Liver (tissue), 9 donors: Measurements from ENCODE around the gene C10orf62. TPM values are rescaled to one million over a fixed set of nuclear protein-coding genes. Genes with fewer than 3 reads are reported as not detected.

Source experiments
- DNase-seq: peaks from one replicate; pipeline ENCODE4 v3.0.0-alpha.2; 2017; ENCODE audit warnings: low spot score
- H3K27ac ChIP-seq, 2 donors: one replicate each; pipeline ENCODE4 v1.7.0; 2013; ENCODE audit warnings: inconsistent platforms in 2 of 2, low read length in 2 of 2, control low read depth in 1 of 2, low read depth in 1 of 2, mild to moderate bottlenecking in 1 of 2
- H3K27me3 ChIP-seq, 4 donors: one replicate each; pipeline versions ENCODE4 v1.6.1 to v1.7.0; 2013; ENCODE audit warnings: low read length in 3 of 4, inconsistent platforms in 1 of 4, mild to moderate bottlenecking in 1 of 4, moderate library complexity in 1 of 4; ENCODE audit not compliant: control insufficient read depth in 4 of 4, insufficient read depth in 4 of 4
- H3K36me3 ChIP-seq, 4 donors: one replicate each; pipeline versions ENCODE4 v1.6.1 to v1.7.0; 2013; ENCODE audit warnings: low read length in 3 of 4, mild to moderate bottlenecking in 3 of 4, low read depth in 1 of 4, moderate library complexity in 1 of 4; ENCODE audit not compliant: control insufficient read depth in 4 of 4, insufficient read depth in 3 of 4
- H3K4me1 ChIP-seq, 4 donors: one replicate each; pipeline versions ENCODE4 v1.6.1 to v1.7.0; 2013; ENCODE audit warnings: low read length in 3 of 4, mild to moderate bottlenecking in 3 of 4, moderate library complexity in 1 of 4; ENCODE audit not compliant: control insufficient read depth in 4 of 4, insufficient read depth in 4 of 4
- H3K4me3 ChIP-seq, 3 donors: one replicate each; pipeline versions ENCODE4 v1.6.1 to v1.7.0; 2013; ENCODE audit warnings: low read length in 3 of 3, control low read depth in 1 of 3, low read depth in 1 of 3, mild to moderate bottlenecking in 1 of 3
- H3K9ac ChIP-seq, 2 donors: one replicate each; pipeline ENCODE4 v1.7.0; 2013; ENCODE audit warnings: low read length in 2 of 2, mild to moderate bottlenecking in 2 of 2, moderate library complexity in 2 of 2, control low read depth in 1 of 2, low read depth in 1 of 2
- H3K9me3 ChIP-seq, 4 donors: one replicate each; pipeline versions ENCODE4 v1.6.1 to v1.7.0; 2013; ENCODE audit warnings: low read length in 3 of 4; ENCODE audit not compliant: control insufficient read depth in 4 of 4
- EGR1 ChIP-seq, 2 donors: IDR thresholded peaks; 2 replicates each; pipeline ENCODE4 v1.6.1; 2016 to 2018; ENCODE audit warnings: antibody characterized with exemption in 2 of 2, low read depth in 2 of 2
- FOXA1 ChIP-seq: IDR thresholded peaks from 2 replicates; pipeline ENCODE4 v1.6.1; 2016; ENCODE audit warnings: antibody characterized with exemption
- FOXA2 ChIP-seq: IDR thresholded peaks from 2 replicates; pipeline ENCODE4 v1.6.1; 2016; ENCODE audit warnings: antibody characterized with exemption
- GABPA ChIP-seq, 2 donors: IDR thresholded peaks in 1 of 2; conservative IDR thresholded peaks in 1 of 2; 2 replicates each; pipeline ENCODE4 v1.6.1; 2016; ENCODE audit warnings: antibody characterized with exemption in 2 of 2, mild to moderate bottlenecking in 1 of 2, moderate library complexity in 1 of 2
- HNF4A ChIP-seq, 2 donors: conservative IDR thresholded peaks; 2 replicates each; pipeline ENCODE4 v1.6.1; 2016; ENCODE audit warnings: antibody characterized with exemption in 2 of 2, mild to moderate bottlenecking in 2 of 2
- HNF4G ChIP-seq: IDR thresholded peaks from 2 replicates; pipeline ENCODE4 v1.6.1; 2016; ENCODE audit warnings: antibody characterized with exemption
- JUND ChIP-seq, 2 donors: IDR thresholded peaks; 2 replicates each; pipeline ENCODE4 v1.6.1; 2016; ENCODE audit warnings: antibody characterized with exemption in 2 of 2
- NR2F2 ChIP-seq: IDR thresholded peaks from 2 replicates; pipeline ENCODE4 v1.6.1; 2016; ENCODE audit warnings: antibody characterized with exemption
- RAD21 ChIP-seq, 2 donors: IDR thresholded peaks; 2 replicates each; pipeline ENCODE4 v1.6.1; 2016; ENCODE audit warnings: antibody characterized with exemption in 2 of 2, mild to moderate bottlenecking in 2 of 2
- RXRA ChIP-seq, 2 donors: IDR thresholded peaks; 2 replicates each; pipeline ENCODE4 v1.6.1; 2017 to 2018; ENCODE audit warnings: antibody characterized with exemption in 2 of 2, mild to moderate bottlenecking in 1 of 2
- SP1 ChIP-seq: IDR thresholded peaks from 2 replicates; pipeline ENCODE4 v1.6.1; 2018; ENCODE audit warnings: antibody characterized with exemption, mild to moderate bottlenecking
- TAF1 ChIP-seq: conservative IDR thresholded peaks from 2 replicates; pipeline ENCODE4 v1.6.1; 2016; ENCODE audit warnings: antibody characterized with exemption, mild to moderate bottlenecking
- YY1 ChIP-seq: IDR thresholded peaks from 2 replicates; pipeline ENCODE4 v1.6.1; 2016; ENCODE audit warnings: antibody characterized with exemption, mild to moderate bottlenecking
- WGBS: extraction: QIAGEN DNeasy Blood & Tissue Kit; methylation state at CpG from one replicate; pipeline ENCODE4 v1.1.7; 2013; 5-methylcytosine and 5-hydroxymethylcytosine counted together
- polyA plus RNA-seq, 2 donors: library from polyadenylated mRNA; stranded (reverse) in 1 of 2; unstranded in 1 of 2; fragments of 200-250 nt in 1 of 2; fragments of >200 nt in 1 of 2; fragmentation: Nextera tagmentation in 1 of 2; extraction: Ambion mirVana in 1 of 2; gene quantifications; one replicate each; pipeline versions ENCODE4 v1.2.1 to v1.2.3, GENCODE V29; 2013 to 2015
- total RNA-seq, 2 donors: library from RNA; depleted of rRNA; stranded (reverse); fragments of >200 nt; gene quantifications; one replicate each; pipeline ENCODE4 v1.2.3, GENCODE V29; 2014
- TF ChIP-seq, protein P1 (sequence below): fragments of 150-350 bp; IDR thresholded peaks from 2 replicates; pipeline ENCODE4 v1.5.1; 2017; ENCODE audit warnings: improper control_type of control experiment, low read depth, low read length; ENCODE audit not compliant: missing input control
- TF ChIP-seq, protein P2 (sequence below): IDR thresholded peaks from 2 replicates; pipeline ENCODE4 v1.6.1; 2016; ENCODE audit warnings: antibody characterized with exemption
- TF ChIP-seq, protein P3 (sequence below): IDR thresholded peaks from 2 replicates; pipeline ENCODE4 v1.6.1; 2016; ENCODE audit warnings: antibody characterized with exemption
- TF ChIP-seq, protein P4 (sequence below): IDR thresholded peaks from 2 replicates; pipeline ENCODE4 v1.6.1; 2016; ENCODE audit warnings: antibody characterized with exemption
- TF ChIP-seq, protein P5 (sequence below): IDR thresholded peaks from 2 replicates; pipeline ENCODE4 v1.6.1; 2016; ENCODE audit warnings: antibody characterized with exemption, mild to moderate bottlenecking
- donor health status: healthy.
- donor health status: healthy.
- donor health status: healthy.
- donor health status: healthy.
- donor health status: healthy.

The C10orf62 gene
- total and polyA plus RNA-seq, 4 donors = 0.16 to 3.0 (median 0.41) TPM

DNA sequence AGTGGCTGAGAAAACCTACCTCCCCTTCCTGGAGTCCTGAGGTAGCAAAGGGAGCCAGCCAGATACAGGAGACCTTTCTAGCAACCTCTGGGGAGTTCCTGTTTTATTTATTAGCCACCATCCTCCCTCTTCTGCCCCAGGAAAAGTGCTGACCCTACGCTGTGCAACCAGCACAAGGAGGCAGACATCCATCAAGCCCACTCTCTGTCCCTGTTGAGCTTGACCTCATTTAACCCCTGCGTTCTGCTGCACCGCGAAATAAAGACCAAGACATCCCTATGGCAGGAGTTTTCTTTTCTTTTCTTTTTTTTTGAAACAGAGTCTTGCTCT lies 42.3 kb upstream of the C10orf62 start:
- H3K27me3 ChIP-seq = no peaks in the 10 kb centered on the region
- DNase-seq = no peak
- WGBS = 82% methylated on average over 4 of the region's 4 CpGs
- peaks cover 0 to 2% (median 0%) of the 10 kb centered on the region in 4 donors for H3K36me3 ChIP-seq
- TF ChIP-seq FOXA2 (no peak), FOXA1 (no peak), RAD21 (IDR thresholded peaks at IDR 0.05) (no peak), NR2F2 (no peak), GABPA (IDR thresholded peaks at IDR 0.05 in 1 of 2, conservative IDR thresholded peaks at IDR 0.05 in 1 of 2) (no peak), RXRA (IDR thresholded peaks at IDR 0.05) (no peak), HNF4A (conservative IDR thresholded peaks at IDR 0.05) (no peak), JUND (IDR thresholded peaks at IDR 0.05) (no peak), SP1 (no peak), YY1 (no peak), EGR1 (IDR thresholded peaks at IDR 0.05; ENCODE audit: low read depth in 2 of 2) (no peak), HNF4G (no peak), TAF1 (no peak)
- TF ChIP-seq, protein P1, sequence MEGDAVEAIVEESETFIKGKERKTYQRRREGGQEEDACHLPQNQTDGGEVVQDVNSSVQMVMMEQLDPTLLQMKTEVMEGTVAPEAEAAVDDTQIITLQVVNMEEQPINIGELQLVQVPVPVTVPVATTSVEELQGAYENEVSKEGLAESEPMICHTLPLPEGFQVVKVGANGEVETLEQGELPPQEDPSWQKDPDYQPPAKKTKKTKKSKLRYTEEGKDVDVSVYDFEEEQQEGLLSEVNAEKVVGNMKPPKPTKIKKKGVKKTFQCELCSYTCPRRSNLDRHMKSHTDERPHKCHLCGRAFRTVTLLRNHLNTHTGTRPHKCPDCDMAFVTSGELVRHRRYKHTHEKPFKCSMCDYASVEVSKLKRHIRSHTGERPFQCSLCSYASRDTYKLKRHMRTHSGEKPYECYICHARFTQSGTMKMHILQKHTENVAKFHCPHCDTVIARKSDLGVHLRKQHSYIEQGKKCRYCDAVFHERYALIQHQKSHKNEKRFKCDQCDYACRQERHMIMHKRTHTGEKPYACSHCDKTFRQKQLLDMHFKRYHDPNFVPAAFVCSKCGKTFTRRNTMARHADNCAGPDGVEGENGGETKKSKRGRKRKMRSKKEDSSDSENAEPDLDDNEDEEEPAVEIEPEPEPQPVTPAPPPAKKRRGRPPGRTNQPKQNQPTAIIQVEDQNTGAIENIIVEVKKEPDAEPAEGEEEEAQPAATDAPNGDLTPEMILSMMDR = no peak
- TF ChIP-seq, protein P2, sequence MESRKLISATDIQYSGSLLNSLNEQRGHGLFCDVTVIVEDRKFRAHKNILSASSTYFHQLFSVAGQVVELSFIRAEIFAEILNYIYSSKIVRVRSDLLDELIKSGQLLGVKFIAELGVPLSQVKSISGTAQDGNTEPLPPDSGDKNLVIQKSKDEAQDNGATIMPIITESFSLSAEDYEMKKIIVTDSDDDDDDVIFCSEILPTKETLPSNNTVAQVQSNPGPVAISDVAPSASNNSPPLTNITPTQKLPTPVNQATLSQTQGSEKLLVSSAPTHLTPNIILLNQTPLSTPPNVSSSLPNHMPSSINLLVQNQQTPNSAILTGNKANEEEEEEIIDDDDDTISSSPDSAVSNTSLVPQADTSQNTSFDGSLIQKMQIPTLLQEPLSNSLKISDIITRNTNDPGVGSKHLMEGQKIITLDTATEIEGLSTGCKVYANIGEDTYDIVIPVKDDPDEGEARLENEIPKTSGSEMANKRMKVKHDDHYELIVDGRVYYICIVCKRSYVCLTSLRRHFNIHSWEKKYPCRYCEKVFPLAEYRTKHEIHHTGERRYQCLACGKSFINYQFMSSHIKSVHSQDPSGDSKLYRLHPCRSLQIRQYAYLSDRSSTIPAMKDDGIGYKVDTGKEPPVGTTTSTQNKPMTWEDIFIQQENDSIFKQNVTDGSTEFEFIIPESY = no peak
- TF ChIP-seq, protein P3, sequence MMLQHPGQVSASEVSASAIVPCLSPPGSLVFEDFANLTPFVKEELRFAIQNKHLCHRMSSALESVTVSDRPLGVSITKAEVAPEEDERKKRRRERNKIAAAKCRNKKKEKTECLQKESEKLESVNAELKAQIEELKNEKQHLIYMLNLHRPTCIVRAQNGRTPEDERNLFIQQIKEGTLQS = no peak
- TF ChIP-seq, protein P4, sequence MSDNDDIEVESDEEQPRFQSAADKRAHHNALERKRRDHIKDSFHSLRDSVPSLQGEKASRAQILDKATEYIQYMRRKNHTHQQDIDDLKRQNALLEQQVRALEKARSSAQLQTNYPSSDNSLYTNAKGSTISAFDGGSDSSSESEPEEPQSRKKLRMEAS = no peak
- TF ChIP-seq, protein P5, sequence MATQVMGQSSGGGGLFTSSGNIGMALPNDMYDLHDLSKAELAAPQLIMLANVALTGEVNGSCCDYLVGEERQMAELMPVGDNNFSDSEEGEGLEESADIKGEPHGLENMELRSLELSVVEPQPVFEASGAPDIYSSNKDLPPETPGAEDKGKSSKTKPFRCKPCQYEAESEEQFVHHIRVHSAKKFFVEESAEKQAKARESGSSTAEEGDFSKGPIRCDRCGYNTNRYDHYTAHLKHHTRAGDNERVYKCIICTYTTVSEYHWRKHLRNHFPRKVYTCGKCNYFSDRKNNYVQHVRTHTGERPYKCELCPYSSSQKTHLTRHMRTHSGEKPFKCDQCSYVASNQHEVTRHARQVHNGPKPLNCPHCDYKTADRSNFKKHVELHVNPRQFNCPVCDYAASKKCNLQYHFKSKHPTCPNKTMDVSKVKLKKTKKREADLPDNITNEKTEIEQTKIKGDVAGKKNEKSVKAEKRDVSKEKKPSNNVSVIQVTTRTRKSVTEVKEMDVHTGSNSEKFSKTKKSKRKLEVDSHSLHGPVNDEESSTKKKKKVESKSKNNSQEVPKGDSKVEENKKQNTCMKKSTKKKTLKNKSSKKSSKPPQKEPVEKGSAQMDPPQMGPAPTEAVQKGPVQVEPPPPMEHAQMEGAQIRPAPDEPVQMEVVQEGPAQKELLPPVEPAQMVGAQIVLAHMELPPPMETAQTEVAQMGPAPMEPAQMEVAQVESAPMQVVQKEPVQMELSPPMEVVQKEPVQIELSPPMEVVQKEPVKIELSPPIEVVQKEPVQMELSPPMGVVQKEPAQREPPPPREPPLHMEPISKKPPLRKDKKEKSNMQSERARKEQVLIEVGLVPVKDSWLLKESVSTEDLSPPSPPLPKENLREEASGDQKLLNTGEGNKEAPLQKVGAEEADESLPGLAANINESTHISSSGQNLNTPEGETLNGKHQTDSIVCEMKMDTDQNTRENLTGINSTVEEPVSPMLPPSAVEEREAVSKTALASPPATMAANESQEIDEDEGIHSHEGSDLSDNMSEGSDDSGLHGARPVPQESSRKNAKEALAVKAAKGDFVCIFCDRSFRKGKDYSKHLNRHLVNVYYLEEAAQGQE = no peak
- peaks cover 0 to 2% (median 0%) of the 10 kb centered on the region in 4 donors for H3K4me1 ChIP-seq
- no peak overlapping the region for H3K27ac ChIP-seq
- H3K9me3 ChIP-seq = no peaks in the 10 kb centered on the region
- no peak overlapping the region for H3K9ac ChIP-seq
- no peak overlapping the region for H3K4me3 ChIP-seq

DNA sequence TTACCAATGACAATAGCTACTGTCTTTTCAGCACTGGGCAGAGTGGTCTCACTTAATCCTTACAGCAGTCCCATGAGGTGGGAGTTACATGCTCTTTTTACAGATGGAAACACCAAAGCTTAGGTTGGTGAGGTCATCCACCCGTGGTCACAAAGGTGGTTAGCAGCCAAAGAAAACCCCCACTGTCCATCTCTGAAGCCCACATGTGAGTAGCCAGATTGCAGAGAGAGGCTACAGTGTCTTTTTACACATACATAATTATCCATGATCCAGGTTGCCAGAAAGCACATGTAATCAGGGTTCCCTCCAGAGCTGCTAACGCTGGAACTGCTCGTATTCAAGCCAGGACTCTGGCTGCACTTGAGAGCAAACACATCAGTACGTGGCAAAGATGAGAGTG lies 41.6 kb upstream of the C10orf62 start:
- WGBS = 82% methylated on average over 4 of the region's 4 CpGs
- no peak overlapping the region for H3K4me3 ChIP-seq
- no peaks in the 10 kb centered on the region for H3K4me1 ChIP-seq
- TF ChIP-seq SP1 (no peak), RAD21 (IDR thresholded peaks at IDR 0.05) (no peak), RXRA (IDR thresholded peaks at IDR 0.05) (no peak), FOXA1 (no peak), EGR1 (IDR thresholded peaks at IDR 0.05; ENCODE audit: low read depth in 2 of 2) (no peak), HNF4G (no peak)
- TF ChIP-seq, protein P3 = no peak
- TF ChIP-seq, protein P1 = no peak
- TF ChIP-seq, protein P5 = no peak
- peaks cover 0 to 2% (median 0%) of the 10 kb centered on the region in 4 donors for H3K36me3 ChIP-seq
- no peaks in the 10 kb centered on the region for H3K27me3 ChIP-seq
- no peak overlapping the region for H3K27ac ChIP-seq
- no peak for DNase-seq
- no peak overlapping the region for H3K9ac ChIP-seq
- no peaks in the 10 kb centered on the region for H3K9me3 ChIP-seq
